GM12865 (cell line): ENCODE results near the gene EFNA1.
"Not testable (repeated sequence)": the region's sequence is repeated elsewhere in the genome, so short reads cannot be mapped to it uniquely, and the experiment has no call there.

ENCODE experiments used
- DNase-seq: peaks from one replicate; pipeline ENCODE4 v3.0.0; 2010; ENCODE audit warnings: low read depth
- H3K4me3 ChIP-seq: 2 replicates; pipeline ENCODE4 v1.5.1; 2011; ENCODE audit warnings: mild to moderate bottlenecking, low read depth, low read length, control low read depth
- CTCF ChIP-seq: IDR thresholded peaks from 2 replicates; pipeline ENCODE4 v1.5.1; 2011; ENCODE audit warnings: low read length, control low read depth, low read depth, inconsistent platforms; ENCODE audit not compliant: insufficient read depth; ENCODE audit errors: missing control alignments

Gene EFNA1

GRCh38 chr1:155167166-155168104, 39.8 kb downstream of the EFNA1 start:
- TF ChIP-seq CTCF, result peak; percentile 84
- peak; percentile 88 for DNase-seq
- no peak overlapping the region for H3K4me3 ChIP-seq

GRCh38 chr1:155168105-155168445, 40.4 kb downstream of the EFNA1 start:
- not testable (repeated sequence) for H3K4me3 ChIP-seq, DNase-seq

- no peak for TF ChIP-seq CTCF
- no peak for DNase-seq
- H3K4me3 ChIP-seq, result no peak overlapping the region
These were observed 41.0 kb downstream of the EFNA1 start for GRCh38 chr1:155168456-155169210.

- no peak overlapping the region for H3K4me3 ChIP-seq
- no peak for TF ChIP-seq CTCF
- DNase-seq, result no peak
These were observed 41.9 kb downstream of the EFNA1 start for GRCh38 chr1:155169541-155169940.

- TF ChIP-seq CTCF, result no peak
- no peak overlapping the region for H3K4me3 ChIP-seq
- no peak for DNase-seq
These were observed 42.6 kb downstream of the EFNA1 start for GRCh38 chr1:155170101-155170785.

GRCh38 chr1:155170806-155171205, 43.1 kb downstream of the EFNA1 start:
- DNase-seq, result no peak
- TF ChIP-seq CTCF, result no peak

More at GRCh38 chr1:155170806-155171205, 43.1 kb downstream of the EFNA1 start:
- H3K4me3 ChIP-seq, result no peak overlapping the region
